GM12878 (cell line): ENCODE results near the gene SEMA4D.

Experiments
- CEBPZ ChIP-seq: fragments of 150-350 bp; IDR thresholded peaks from 2 replicates; pipeline ENCODE4 v1.6.1; 2016; ENCODE audit warnings: low read depth, low read length
- CHD2 ChIP-seq: IDR thresholded peaks from 2 replicates; pipeline ENCODE4 v1.6.1; 2011; ENCODE audit warnings: low read depth, low read length, improper control_type of control experiment, borderline replicate concordance
- CTCF ChIP-seq, 3 experiments: IDR thresholded peaks in 2 of 3; conservative IDR thresholded peaks in 1 of 3; 2 replicates each; pipeline ENCODE4 v1.5.1; 2011; ENCODE audit warnings: low read depth in 3 of 3, low read length in 3 of 3, mild to moderate bottlenecking in 3 of 3, control low read depth in 2 of 3, moderate library complexity in 2 of 3, inconsistent platforms in 1 of 3, mixed read lengths in 1 of 3; ENCODE audit not compliant: control insufficient read depth in 2 of 3, insufficient read depth in 1 of 3; ENCODE audit errors: extremely low read depth in 1 of 3
- DPF2 ChIP-seq: fragments of 450-650 bp; IDR thresholded peaks from 2 replicates; pipeline ENCODE4 v1.6.1; 2017; ENCODE audit warnings: mild to moderate bottlenecking
- HSF1 ChIP-seq: fragments of 150-350 bp; IDR thresholded peaks from 2 replicates; pipeline ENCODE4 v1.6.1; 2014; ENCODE audit warnings: mild to moderate bottlenecking, low read depth, low read length
- IKZF1 ChIP-seq: fragments of 450-650 bp; conservative IDR thresholded peaks from 2 replicates; pipeline ENCODE4 v1.6.1; 2017; ENCODE audit warnings: antibody characterized with exemption, mild to moderate bottlenecking
- PKNOX1 ChIP-seq: fragments of 450-650 bp; IDR thresholded peaks from 2 replicates; pipeline ENCODE4 v1.6.1; 2016; ENCODE audit warnings: mild to moderate bottlenecking
- POLR2A ChIP-seq: IDR thresholded peaks from 2 replicates; pipeline ENCODE4 v1.6.1; 2011; ENCODE audit warnings: low read depth, mild to moderate bottlenecking, low read length
- TAF1 ChIP-seq: IDR thresholded peaks from 2 replicates; pipeline ENCODE4 v1.6.1; 2011; ENCODE audit warnings: mild to moderate bottlenecking, low read depth, low read length, borderline replicate concordance
- USF2 ChIP-seq: IDR thresholded peaks from 2 replicates; pipeline ENCODE4 v1.6.1; 2011; ENCODE audit warnings: low read depth, low read length, improper control_type of control experiment, borderline replicate concordance
- ZNF622 ChIP-seq: fragments of 450-650 bp; IDR thresholded peaks from 2 replicates; pipeline ENCODE4 v1.6.1; 2017; ENCODE audit warnings: mild to moderate bottlenecking, inconsistent platforms

- no peak for TF ChIP-seq CHD2
- TF ChIP-seq CEBPZ: no peak
- TF ChIP-seq ZNF622: no peak
- TF ChIP-seq CTCF (IDR thresholded peaks at IDR 0.05 in 2 of 3, conservative IDR thresholded peaks at IDR 0.05 in 1 of 3; ENCODE audit: control insufficient read depth in 2 of 3, extremely low read depth in 1 of 3, insufficient read depth in 1 of 3, low read depth in 3 of 3, low read length in 3 of 3): no peak
- TF ChIP-seq POLR2A: no peak
- TF ChIP-seq USF2: no peak
- TF ChIP-seq TAF1: no peak
- TF ChIP-seq HSF1: no peak
- no peak for TF ChIP-seq PKNOX1
- no peak for TF ChIP-seq IKZF1
- TF ChIP-seq DPF2: no peak
Measured at GRCh38 chr9:89409466-89409865, 88.4 kb downstream of the SEMA4D start.
